HepG2 (cell line): ENCODE measurements around the gene OR2T5.
"Not testable (repeated sequence)": the region's sequence is repeated elsewhere in the genome, so short reads cannot be mapped to it uniquely, and the experiment has no call there.

Experiments used
- DNMT1 ChIP-seq: sonication (generic); formaldehyde crosslinking; IDR thresholded peaks from 2 replicates; pipeline ENCODE4 v1.5.1; 2020; ENCODE audit warnings: mild to moderate bottlenecking, missing genetic modification reagents
- KAT2B ChIP-seq: fragments of 150-350 bp; IDR thresholded peaks from 2 replicates; pipeline ENCODE4 v1.6.1; 2014; ENCODE audit warnings: low read depth, low read length, borderline replicate concordance
- PHF21A ChIP-seq: sonication (generic); formaldehyde crosslinking; IDR thresholded peaks from 2 replicates; pipeline ENCODE4 v1.5.0; 2020; ENCODE audit warnings: mild to moderate bottlenecking, missing genetic modification reagents
- SIN3A ChIP-seq: IDR thresholded peaks from 2 replicates; pipeline ENCODE4 v1.6.1; 2011; ENCODE audit warnings: low read depth, mild to moderate bottlenecking, control low read depth, low read length, borderline replicate concordance
- ZNF558 ChIP-seq: sonication (generic); formaldehyde crosslinking; IDR thresholded peaks from 2 replicates; pipeline ENCODE4 v1.9.0; 2022; ENCODE audit warnings: mild to moderate bottlenecking, missing genetic modification reagents, borderline replicate concordance
- ZXDC ChIP-seq: sonication (generic); formaldehyde crosslinking; IDR thresholded peaks from 2 replicates; pipeline ENCODE4 v1.5.0; 2020; ENCODE audit warnings: mild to moderate bottlenecking, missing genetic modification reagents
- TF ChIP-seq, protein P1 (sequence below): sonication (generic); formaldehyde crosslinking; IDR thresholded peaks from 2 replicates; pipeline ENCODE4 v1.8.1; 2023; ENCODE audit warnings: mild to moderate bottlenecking, missing genetic modification reagents, borderline replicate concordance
- TF ChIP-seq, protein P2 (sequence below): sonication (generic); formaldehyde crosslinking; IDR thresholded peaks from 2 replicates; pipeline ENCODE4 v1.5.0; 2020; ENCODE audit warnings: mild to moderate bottlenecking, missing genetic modification reagents, moderate library complexity
- TF ChIP-seq, protein P3 (sequence below): sonication (generic); formaldehyde crosslinking; conservative IDR thresholded peaks from 2 replicates; pipeline ENCODE4 v1.4.0; 2020; ENCODE audit warnings: missing genetic modification reagents

- TF ChIP-seq KAT2B; ZNF558; DNMT1; ZXDC (CRISPR knock-in tag); SIN3A; PHF21A (CRISPR knock-in tag): not testable (repeated sequence)
- TF ChIP-seq, protein P1, sequence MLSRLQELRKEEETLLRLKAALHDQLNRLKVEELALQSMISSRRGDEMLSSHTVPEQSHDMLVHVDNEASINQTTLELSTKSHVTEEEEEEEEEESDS (CRISPR knock-in tag): not testable (repeated sequence)
- TF ChIP-seq, protein P2, sequence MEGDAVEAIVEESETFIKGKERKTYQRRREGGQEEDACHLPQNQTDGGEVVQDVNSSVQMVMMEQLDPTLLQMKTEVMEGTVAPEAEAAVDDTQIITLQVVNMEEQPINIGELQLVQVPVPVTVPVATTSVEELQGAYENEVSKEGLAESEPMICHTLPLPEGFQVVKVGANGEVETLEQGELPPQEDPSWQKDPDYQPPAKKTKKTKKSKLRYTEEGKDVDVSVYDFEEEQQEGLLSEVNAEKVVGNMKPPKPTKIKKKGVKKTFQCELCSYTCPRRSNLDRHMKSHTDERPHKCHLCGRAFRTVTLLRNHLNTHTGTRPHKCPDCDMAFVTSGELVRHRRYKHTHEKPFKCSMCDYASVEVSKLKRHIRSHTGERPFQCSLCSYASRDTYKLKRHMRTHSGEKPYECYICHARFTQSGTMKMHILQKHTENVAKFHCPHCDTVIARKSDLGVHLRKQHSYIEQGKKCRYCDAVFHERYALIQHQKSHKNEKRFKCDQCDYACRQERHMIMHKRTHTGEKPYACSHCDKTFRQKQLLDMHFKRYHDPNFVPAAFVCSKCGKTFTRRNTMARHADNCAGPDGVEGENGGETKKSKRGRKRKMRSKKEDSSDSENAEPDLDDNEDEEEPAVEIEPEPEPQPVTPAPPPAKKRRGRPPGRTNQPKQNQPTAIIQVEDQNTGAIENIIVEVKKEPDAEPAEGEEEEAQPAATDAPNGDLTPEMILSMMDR (CRISPR knock-in tag): not testable (repeated sequence)
- TF ChIP-seq, protein P3, sequence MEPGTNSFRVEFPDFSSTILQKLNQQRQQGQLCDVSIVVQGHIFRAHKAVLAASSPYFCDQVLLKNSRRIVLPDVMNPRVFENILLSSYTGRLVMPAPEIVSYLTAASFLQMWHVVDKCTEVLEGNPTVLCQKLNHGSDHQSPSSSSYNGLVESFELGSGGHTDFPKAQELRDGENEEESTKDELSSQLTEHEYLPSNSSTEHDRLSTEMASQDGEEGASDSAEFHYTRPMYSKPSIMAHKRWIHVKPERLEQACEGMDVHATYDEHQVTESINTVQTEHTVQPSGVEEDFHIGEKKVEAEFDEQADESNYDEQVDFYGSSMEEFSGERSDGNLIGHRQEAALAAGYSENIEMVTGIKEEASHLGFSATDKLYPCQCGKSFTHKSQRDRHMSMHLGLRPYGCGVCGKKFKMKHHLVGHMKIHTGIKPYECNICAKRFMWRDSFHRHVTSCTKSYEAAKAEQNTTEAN (CRISPR knock-in tag): not testable (repeated sequence)
These were observed 6.5 kb upstream of the OR2T5 start for GRCh38 chr1:248481686-248482579.
